Esophagus squamous epithelium (tissue), 4 donors: ENCODE data around the gene NEMF.

Experiments used
- POLR2A ChIP-seq, 4 donors: fragments of 450-650 bp; IDR thresholded peaks; one replicate each; pipeline ENCODE4 v1.6.1; 2017; ENCODE audit warnings: antibody characterized with exemption in 4 of 4, mild to moderate bottlenecking in 4 of 4, moderate library complexity in 3 of 4
- TF ChIP-seq, protein P1 (sequence below), 6 experiments: fragments of 450-650 bp in 4 of 6; fragments of 200-600 bp in 2 of 6; sonication (generic) in 2 of 6; IDR thresholded peaks; one replicate each; pipeline ENCODE4 v1.5.1; 2016 to 2019; ENCODE audit warnings: antibody characterized with exemption in 6 of 6, mild to moderate bottlenecking in 4 of 6, moderate library complexity in 4 of 6

DNA sequence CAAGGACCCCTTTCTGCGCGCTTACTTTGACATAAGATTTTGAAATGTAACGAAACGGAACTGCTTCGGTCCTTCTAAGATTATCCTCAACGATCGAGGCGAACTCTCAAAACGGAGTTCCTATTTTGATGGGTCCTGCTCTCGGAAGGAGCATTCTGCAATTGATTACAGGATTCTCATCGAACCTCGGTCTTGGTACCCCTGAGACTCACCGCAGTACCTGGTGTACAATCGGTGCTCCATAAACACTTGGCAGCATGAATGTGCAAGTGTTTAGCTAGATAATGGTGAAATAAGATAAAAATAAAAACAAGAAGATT is 530 bp upstream of the NEMF start:
- TF ChIP-seq POLR2A (IDR thresholded peaks at IDR 0.05) = no peak
- TF ChIP-seq, protein P1, sequence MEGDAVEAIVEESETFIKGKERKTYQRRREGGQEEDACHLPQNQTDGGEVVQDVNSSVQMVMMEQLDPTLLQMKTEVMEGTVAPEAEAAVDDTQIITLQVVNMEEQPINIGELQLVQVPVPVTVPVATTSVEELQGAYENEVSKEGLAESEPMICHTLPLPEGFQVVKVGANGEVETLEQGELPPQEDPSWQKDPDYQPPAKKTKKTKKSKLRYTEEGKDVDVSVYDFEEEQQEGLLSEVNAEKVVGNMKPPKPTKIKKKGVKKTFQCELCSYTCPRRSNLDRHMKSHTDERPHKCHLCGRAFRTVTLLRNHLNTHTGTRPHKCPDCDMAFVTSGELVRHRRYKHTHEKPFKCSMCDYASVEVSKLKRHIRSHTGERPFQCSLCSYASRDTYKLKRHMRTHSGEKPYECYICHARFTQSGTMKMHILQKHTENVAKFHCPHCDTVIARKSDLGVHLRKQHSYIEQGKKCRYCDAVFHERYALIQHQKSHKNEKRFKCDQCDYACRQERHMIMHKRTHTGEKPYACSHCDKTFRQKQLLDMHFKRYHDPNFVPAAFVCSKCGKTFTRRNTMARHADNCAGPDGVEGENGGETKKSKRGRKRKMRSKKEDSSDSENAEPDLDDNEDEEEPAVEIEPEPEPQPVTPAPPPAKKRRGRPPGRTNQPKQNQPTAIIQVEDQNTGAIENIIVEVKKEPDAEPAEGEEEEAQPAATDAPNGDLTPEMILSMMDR (IDR thresholded peaks at IDR 0.05) = no peak
